Thoracic aorta (tissue), 2 donors: ENCODE data around the gene SMC1A. TPM values are rescaled to one million over a fixed set of nuclear protein-coding genes. Genes with fewer than 3 reads are reported as not detected.
A peak's percentile ranks its signal among the peaks of the same experiment; 100 is the strongest.
"Not testable (repeated sequence)": the region's sequence is repeated elsewhere in the genome, so short reads cannot be mapped to it uniquely, and the experiment has no call there.

Source experiments
- ATAC-seq: fragments of 150-250 bp; one replicate; pipeline ENCODE4 v1.8.0; 2017; ENCODE audit warnings: low read depth; ENCODE audit not compliant: insufficient number of reproducible peaks, low FRiP score
- DNase-seq: peaks from one replicate; pipeline ENCODE4 v3.0.0-alpha.2; 2020; ENCODE audit warnings: low spot score
- H3K27ac ChIP-seq, 2 donors: fragments of 200-600 bp; sonication (generic); 1 replicate in 1 of 2; 2 replicates in 1 of 2; pipeline ENCODE4 v1.5.1; 2016; ENCODE audit warnings: mild to moderate bottlenecking in 2 of 2, moderate library complexity in 2 of 2
- H3K27me3 ChIP-seq: fragments of 200-600 bp; sonication (generic); replicated peaks from 2 replicates; pipeline ENCODE4 v1.6.0; 2016; ENCODE audit warnings: mild to moderate bottlenecking; ENCODE audit not compliant: insufficient read depth
- H3K36me3 ChIP-seq: fragments of 200-600 bp; sonication (generic); one replicate; pipeline ENCODE4 v1.5.1; 2016
- H3K4me1 ChIP-seq, 2 donors: fragments of 200-600 bp; sonication (generic); 1 replicate in 1 of 2; 2 replicates in 1 of 2; pipeline versions ENCODE4 v1.5.1 to v1.6.0; 2016; ENCODE audit warnings: low read depth in 2 of 2, mild to moderate bottlenecking in 1 of 2; ENCODE audit not compliant: control insufficient read depth in 1 of 2
- H3K4me3 ChIP-seq: fragments of 200-600 bp; sonication (generic); 2 replicates; pipeline ENCODE4 v1.5.1; 2016; ENCODE audit warnings: mild to moderate bottlenecking
- H3K9me3 ChIP-seq: fragments of 200-600 bp; sonication (generic); 2 replicates; pipeline ENCODE4 v1.5.1; 2016
- total RNA-seq, 2 donors: library from RNA; depleted of rRNA; stranded (reverse); fragments of >200 nt; gene quantifications; one replicate each; pipeline versions ENCODE4 v1.1.0 to v1.2.3, GENCODE V29; 2016
- TF ChIP-seq, protein P1 (sequence below): fragments of 200-600 bp; sonication (generic); IDR thresholded peaks from one replicate; pipeline ENCODE4 v1.5.1; 2019; ENCODE audit warnings: antibody characterized with exemption

SMC1A gene
- total RNA-seq, 2 donors from 2014 or later = 32.6 to 53.1 TPM

DNA sequence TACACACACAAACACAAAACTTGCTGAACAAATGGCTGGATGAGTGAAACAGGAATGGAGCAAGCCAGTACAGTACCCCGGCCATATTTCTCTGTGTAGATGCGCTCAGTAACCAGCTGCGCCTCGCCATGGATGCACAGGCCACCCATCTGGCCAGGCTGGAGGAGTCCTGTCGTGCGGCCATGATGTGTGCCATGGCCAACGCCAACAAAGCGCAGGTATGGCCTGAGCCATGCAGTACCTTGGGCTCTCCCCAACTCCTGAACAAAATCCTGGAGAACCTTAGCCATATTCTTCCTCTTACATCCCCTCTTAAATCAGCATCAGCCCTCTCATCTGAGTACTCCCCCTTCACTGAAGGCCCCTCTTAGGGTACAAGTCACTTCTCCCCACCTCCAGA, 7.3 kb upstream of the SMC1A start:
- no peak for DNase-seq
- Histone ChIP-seq H3K27ac (no peak overlapping the region), H3K27me3 (no peaks in the 10 kb centered on the region), H3K4me3 (no peak overlapping the region), H3K9me3 (no peaks in the 10 kb centered on the region), H3K4me1 (peaks cover 0 to 3% of the 10 kb centered on the region in 2 donors), H3K36me3 (no peaks in the 10 kb centered on the region)
- TF ChIP-seq, protein P1, sequence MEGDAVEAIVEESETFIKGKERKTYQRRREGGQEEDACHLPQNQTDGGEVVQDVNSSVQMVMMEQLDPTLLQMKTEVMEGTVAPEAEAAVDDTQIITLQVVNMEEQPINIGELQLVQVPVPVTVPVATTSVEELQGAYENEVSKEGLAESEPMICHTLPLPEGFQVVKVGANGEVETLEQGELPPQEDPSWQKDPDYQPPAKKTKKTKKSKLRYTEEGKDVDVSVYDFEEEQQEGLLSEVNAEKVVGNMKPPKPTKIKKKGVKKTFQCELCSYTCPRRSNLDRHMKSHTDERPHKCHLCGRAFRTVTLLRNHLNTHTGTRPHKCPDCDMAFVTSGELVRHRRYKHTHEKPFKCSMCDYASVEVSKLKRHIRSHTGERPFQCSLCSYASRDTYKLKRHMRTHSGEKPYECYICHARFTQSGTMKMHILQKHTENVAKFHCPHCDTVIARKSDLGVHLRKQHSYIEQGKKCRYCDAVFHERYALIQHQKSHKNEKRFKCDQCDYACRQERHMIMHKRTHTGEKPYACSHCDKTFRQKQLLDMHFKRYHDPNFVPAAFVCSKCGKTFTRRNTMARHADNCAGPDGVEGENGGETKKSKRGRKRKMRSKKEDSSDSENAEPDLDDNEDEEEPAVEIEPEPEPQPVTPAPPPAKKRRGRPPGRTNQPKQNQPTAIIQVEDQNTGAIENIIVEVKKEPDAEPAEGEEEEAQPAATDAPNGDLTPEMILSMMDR = no peak
- no peak for ATAC-seq

DNA sequence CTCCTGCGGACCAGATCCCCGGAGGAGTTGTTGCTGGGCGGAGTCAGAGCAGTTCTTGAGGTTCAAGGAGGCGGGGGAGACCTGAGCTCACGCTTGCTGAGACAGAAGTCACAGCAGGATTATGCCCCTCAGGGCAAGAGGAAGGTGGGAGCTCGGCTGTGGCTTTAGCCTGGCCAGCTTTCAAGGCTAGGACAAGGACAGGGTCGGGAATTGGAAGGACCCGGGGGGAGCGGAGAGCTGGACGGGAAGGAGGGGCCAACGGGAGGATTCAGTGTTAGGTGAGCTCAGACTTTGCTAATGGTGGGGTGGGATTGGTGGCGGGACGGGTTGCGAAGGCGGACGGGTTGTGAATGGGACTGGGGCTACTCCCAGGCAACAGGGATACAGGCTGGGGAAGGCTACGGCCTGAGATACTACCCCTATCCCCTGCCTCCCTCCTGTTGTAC, 430 bp upstream of the SMC1A start, which contains the start of gene RIBC1:
Gene RIBC1 (plus strand): TSS at position 13 of the 446 bp plus-strand sequence. CDS start 3,404 bp downstream, outside the sequence.
- TF ChIP-seq, protein P1 = no peak
- peaks cover 9 to 22% of the 10 kb centered on the region in 2 donors for H3K4me1 ChIP-seq
- H3K9me3 ChIP-seq = no peaks in the 10 kb centered on the region
- peak within 1 kb of the TSS; percentile 73 for H3K4me3 ChIP-seq
- no peaks in the 10 kb centered on the region for H3K36me3 ChIP-seq
- H3K27ac ChIP-seq = peak within 1 kb of the TSS; percentile 83 to 89
- H3K27me3 ChIP-seq = no peaks in the 10 kb centered on the region
- ATAC-seq (no peak), DNase-seq (no peak)

- H3K4me3 ChIP-seq = peak overlapping the region; percentile 73
- DNase-seq (no peak), ATAC-seq (no peak)
- peaks cover 9 to 22% of the 10 kb centered on the region in 2 donors for H3K4me1 ChIP-seq
- H3K36me3 ChIP-seq = no peaks in the 10 kb centered on the region
- no peaks in the 10 kb centered on the region for H3K27me3 ChIP-seq
- no peaks in the 10 kb centered on the region for H3K9me3 ChIP-seq
- H3K27ac ChIP-seq = peak overlapping the region; percentile 83 to 89
- TF ChIP-seq, protein P1 = no peak
These were observed 725 bp downstream of the SMC1A start for GRCh38 chrX:53421772-53422085.

DNA sequence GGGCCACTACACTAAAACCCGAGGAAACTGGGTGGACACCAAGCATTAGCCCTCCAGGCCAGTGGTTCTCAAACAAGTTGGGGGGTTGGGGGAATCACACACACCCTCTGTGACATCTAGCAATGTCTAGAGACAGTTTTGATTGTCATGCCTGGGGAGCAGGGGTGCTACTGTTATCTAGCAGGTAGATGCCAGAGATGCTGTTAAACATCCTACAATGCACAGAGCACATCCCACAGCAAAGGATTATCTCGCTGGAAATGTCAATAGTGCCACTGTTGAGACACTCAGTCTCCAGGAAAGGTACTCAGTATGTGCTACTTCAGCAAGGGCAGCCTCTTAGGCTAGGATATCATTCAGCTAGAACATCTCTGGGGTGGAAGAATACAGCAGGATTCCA, 1.3 kb downstream of the SMC1A start:
- Histone ChIP-seq H3K27ac (no peak overlapping the region), H3K36me3 (no peaks in the 10 kb centered on the region)

GRCh38 chrX:53420351-53420750, 2.1 kb downstream of the SMC1A start:
- H3K27ac ChIP-seq, H3K36me3 ChIP-seq, ATAC-seq, DNase-seq, H3K27me3 ChIP-seq, H3K4me3 ChIP-seq, H3K9me3 ChIP-seq: not testable (repeated sequence)
- H3K4me1 ChIP-seq = peaks cover 9 to 22% of the 10 kb centered on the region in 2 donors

More for the DNA sequence above, 1.3 kb downstream of the SMC1A start:
- TF ChIP-seq, protein P1 = no peak
- no peaks in the 10 kb centered on the region for H3K27me3 ChIP-seq
- DNase-seq (no peak), ATAC-seq (no peak)
- peak overlapping the region; percentile 73 for H3K4me3 ChIP-seq
- H3K9me3 ChIP-seq = no peaks in the 10 kb centered on the region
- peaks cover 9 to 22% of the 10 kb centered on the region in 2 donors for H3K4me1 ChIP-seq

DNA sequence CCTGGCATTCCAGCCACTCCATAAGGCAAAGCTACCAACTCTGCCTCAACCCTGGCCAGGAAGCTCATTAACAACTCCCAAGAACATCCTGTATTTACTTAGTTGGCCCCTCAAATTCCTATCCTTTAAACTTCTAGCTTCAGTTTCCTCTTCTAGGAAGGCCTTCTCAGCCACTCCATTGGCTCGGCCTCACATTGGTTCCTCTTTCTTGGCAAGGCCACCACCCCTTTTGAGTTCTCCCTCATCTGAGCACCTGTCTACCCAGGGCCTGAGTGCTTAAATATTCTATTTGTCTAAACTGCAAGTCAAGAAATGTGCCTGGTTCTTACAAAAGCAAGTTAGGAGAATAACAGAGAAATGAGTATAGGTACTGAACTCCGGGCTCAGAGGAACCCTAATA, 10.0 kb downstream of the SMC1A start:
- ATAC-seq (no peak), DNase-seq (no peak)
- no peaks in the 10 kb centered on the region for H3K4me1 ChIP-seq
- no peak overlapping the region for H3K27ac ChIP-seq
- no peaks in the 10 kb centered on the region for H3K27me3 ChIP-seq
- no peak overlapping the region for H3K4me3 ChIP-seq
- TF ChIP-seq, protein P1 = no peak
- no peaks in the 10 kb centered on the region for H3K9me3 ChIP-seq
- H3K36me3 ChIP-seq = peaks cover 30% of the 10 kb centered on the region
